PC-3 (cell line): ENCODE data around the gene CD101.

Experiments
- CTCF ChIP-seq: fragments of 300-600 bp; sonication (generic); conservative IDR thresholded peaks from 2 replicates; pipeline ENCODE4 v1.5.1; 2017; ENCODE audit warnings: antibody characterized with exemption, low read depth, mild to moderate bottlenecking, low read length
- EZH2 ChIP-seq: fragments of 300-600 bp; sonication (generic); IDR thresholded peaks from one replicate; pipeline ENCODE4 v1.6.1; 2017; ENCODE audit warnings: antibody characterized with exemption, mild to moderate bottlenecking, low read length; ENCODE audit not compliant: unreplicated experiment
- EZH2phosphoT487 ChIP-seq: fragments of 300-600 bp; sonication (generic); IDR thresholded peaks from 2 replicates; pipeline ENCODE4 v1.6.1; 2018; ENCODE audit warnings: mild to moderate bottlenecking, antibody characterized with exemption, low read length, borderline replicate concordance

- TF ChIP-seq CTCF (no peak), EZH2phosphoT487 (no peak), EZH2 (no peak)
Measured at GRCh38 chr1:117008656-117009055, 7.1 kb downstream of the CD101 start.
